ENCODE results near the gene OR2W3. TPM values are rescaled to one million over a fixed set of nuclear protein-coding genes. Genes with fewer than 3 reads are reported as not detected.

OR2W3 gene
- total RNA-seq, 1 experiment from 2014 or later, result not detected

DNA sequence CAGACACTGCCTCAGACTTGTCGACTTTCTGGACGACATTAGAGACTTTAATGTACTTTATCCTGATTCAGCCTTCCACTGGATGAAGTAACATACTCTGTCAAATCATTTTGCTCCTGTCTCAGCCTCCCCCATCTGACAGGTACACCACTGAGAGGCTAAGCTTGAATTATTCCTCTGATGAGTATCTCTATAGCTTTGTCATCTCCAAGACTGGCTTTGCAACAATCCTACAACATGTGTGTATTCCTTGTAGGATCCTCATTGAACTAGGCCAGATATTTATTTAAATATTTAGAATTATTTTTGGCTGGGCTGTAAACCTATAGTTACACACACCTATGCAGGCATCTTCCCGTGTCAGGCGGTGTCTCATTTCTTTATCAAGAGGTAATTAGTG, 39.5 kb upstream of the OR2W3 start:
- no CpG with 5 or more reads among the region's 4 CpGs for WGBS (ENCODE audit: extremely low coverage, insufficient read length, low lambda C conversion rate)
- peaks cover 10% of the 10 kb centered on the region for H3K27me3 Mint-ChIP-seq (ENCODE audit: low read depth)

More for the DNA sequence above, 39.5 kb upstream of the OR2W3 start:
- H3K4me2 ChIP-seq (ENCODE audit: insufficient read depth, insufficient read length, low read length), result no peak overlapping the region
- H2BK15ac ChIP-seq (ENCODE audit: low read depth, low read length), result no peak overlapping the region
- H2AK5ac ChIP-seq (ENCODE audit: insufficient read length, low read length), result no peak overlapping the region
- no peak overlapping the region for H3K18ac ChIP-seq (ENCODE audit: insufficient read length, low read depth, low read length)
- no peaks in the 10 kb centered on the region; a peak in 1 of 7 replicates for H3K36me3 Mint-ChIP-seq (ENCODE audit: insufficient read depth in 1 of 3, low read depth in 3 of 3)
- H3K9me3 Mint-ChIP-seq, result peaks cover 59 to 75% of the 10 kb centered on the region in 2 experiments
- no peak overlapping the region for H2AFZ ChIP-seq (ENCODE audit: low read length)
- peaks cover 0 to 10% of the 10 kb centered on the region in 2 experiments; a peak in 3 of 4 replicates for H3K4me1 Mint-ChIP-seq
- H3K27ac ChIP-seq (ENCODE audit: insufficient read length, low read depth, low read length), result no peak overlapping the region
- H2BK5ac ChIP-seq (ENCODE audit: insufficient read length, low read length), result no peak overlapping the region
- DNase-seq, result no peak
- H3K27me3 ChIP-seq (ENCODE audit: insufficient read depth, low read length), result peaks cover 2% of the 10 kb centered on the region; the same call in 1 of the 2 replicates
- no peak overlapping the region for H4K8ac ChIP-seq (replicated peaks; ENCODE audit: insufficient read length, low read depth, low read length)
- H3K27ac Mint-ChIP-seq, result no peak overlapping the region
- no peaks in the 10 kb centered on the region for H4K20me1 ChIP-seq (ENCODE audit: control insufficient read depth, insufficient read depth, insufficient read length)
- no peaks in the 10 kb centered on the region for H3K23me2 ChIP-seq (ENCODE audit: insufficient read length, low read depth, low read length, poor library complexity, severe bottlenecking)
- H3K4ac ChIP-seq (ENCODE audit: low read depth, low read length), result no peak overlapping the region
- H3K79me1 ChIP-seq (ENCODE audit: insufficient read depth, low read depth, low read length, poor library complexity, severe bottlenecking), result no peaks in the 10 kb centered on the region
- TF ChIP-seq, protein P1, sequence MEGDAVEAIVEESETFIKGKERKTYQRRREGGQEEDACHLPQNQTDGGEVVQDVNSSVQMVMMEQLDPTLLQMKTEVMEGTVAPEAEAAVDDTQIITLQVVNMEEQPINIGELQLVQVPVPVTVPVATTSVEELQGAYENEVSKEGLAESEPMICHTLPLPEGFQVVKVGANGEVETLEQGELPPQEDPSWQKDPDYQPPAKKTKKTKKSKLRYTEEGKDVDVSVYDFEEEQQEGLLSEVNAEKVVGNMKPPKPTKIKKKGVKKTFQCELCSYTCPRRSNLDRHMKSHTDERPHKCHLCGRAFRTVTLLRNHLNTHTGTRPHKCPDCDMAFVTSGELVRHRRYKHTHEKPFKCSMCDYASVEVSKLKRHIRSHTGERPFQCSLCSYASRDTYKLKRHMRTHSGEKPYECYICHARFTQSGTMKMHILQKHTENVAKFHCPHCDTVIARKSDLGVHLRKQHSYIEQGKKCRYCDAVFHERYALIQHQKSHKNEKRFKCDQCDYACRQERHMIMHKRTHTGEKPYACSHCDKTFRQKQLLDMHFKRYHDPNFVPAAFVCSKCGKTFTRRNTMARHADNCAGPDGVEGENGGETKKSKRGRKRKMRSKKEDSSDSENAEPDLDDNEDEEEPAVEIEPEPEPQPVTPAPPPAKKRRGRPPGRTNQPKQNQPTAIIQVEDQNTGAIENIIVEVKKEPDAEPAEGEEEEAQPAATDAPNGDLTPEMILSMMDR (conservative IDR thresholded peaks at IDR 0.05), result no peak
- no peak overlapping the region for H3K23ac ChIP-seq (ENCODE audit: insufficient read length, low read depth, low read length)
- H4K5ac ChIP-seq (ENCODE audit: insufficient read length, low read depth, low read length), result no peak overlapping the region
- H2BK120ac ChIP-seq (ENCODE audit: low read depth, low read length, poor library complexity, severe bottlenecking), result no peak overlapping the region
- no peak overlapping the region for H4K91ac ChIP-seq (ENCODE audit: insufficient read length, low read depth, low read length)
- H3K4me3 Mint-ChIP-seq, result peak overlapping the region in 1 of 2 experiments; percentile 78; a peak in 2 of 5 replicates
- no peak overlapping the region for H2BK20ac ChIP-seq (ENCODE audit: low read depth, low read length, poor library complexity, severe bottlenecking)
- H3K14ac ChIP-seq (ENCODE audit: insufficient read depth, low read length), result no peak overlapping the region
- H3T11ph ChIP-seq (ENCODE audit: low read length), result no peak overlapping the region
- no peaks in the 10 kb centered on the region for H3K4me1 ChIP-seq (ENCODE audit: insufficient read depth, low read length)
- H3K79me2 ChIP-seq (ENCODE audit: insufficient read depth, low read length), result peaks cover 2% of the 10 kb centered on the region; the same call in 1 of the 2 replicates
- no peak overlapping the region for H2BK12ac ChIP-seq (ENCODE audit: insufficient read length, low read depth, low read length)
- no peak overlapping the region for H3K9ac ChIP-seq (ENCODE audit: extremely low read depth, insufficient read length, low read length)
- H3K9me3 ChIP-seq (ENCODE audit: control insufficient read depth, low read depth, low read length), result peaks cover 15% of the 10 kb centered on the region
- no peak overlapping the region for H3K56ac ChIP-seq (ENCODE audit: insufficient read length, low read depth, low read length)

Data from H9 (cell line).